Stimulated activated CD8-positive, alpha-beta memory T cell treated with anti-CD3 and anti-CD28 coated beads, Interleukin-2, amount 100 ng/mL, for 1 hour (primary cell): ENCODE data around the gene CDH12.
"Not testable (repeated sequence)": the region's sequence is repeated elsewhere in the genome, so short reads cannot be mapped to it uniquely, and the experiment has no call there.

Experiments
- DNase-seq, 2 donors: peaks; one replicate each; pipeline ENCODE4 v3.0.0-alpha.2; 2020; ENCODE audit warnings: low read depth in 2 of 2

CDH12 gene

DNA sequence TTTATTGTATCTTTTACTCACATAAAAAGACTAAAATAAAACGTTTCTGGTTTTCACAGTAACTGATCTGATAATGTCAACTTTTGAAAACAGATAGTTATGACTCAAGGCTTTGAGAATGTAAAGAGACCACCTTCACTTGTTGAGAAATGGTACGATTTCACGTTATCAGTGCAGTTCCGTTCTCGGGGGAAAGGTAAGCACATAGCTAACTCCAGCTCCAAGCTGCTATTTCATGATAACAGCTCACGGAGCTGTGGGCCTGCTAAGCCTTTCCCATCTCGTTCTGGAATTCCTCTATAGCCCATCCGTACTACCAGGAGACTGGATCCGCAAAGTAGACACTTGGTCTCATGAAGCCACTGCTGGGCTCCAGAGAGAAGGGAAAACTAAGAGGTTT is 701.3 kb downstream of the CDH12 start:
- DNase-seq: not testable (repeated sequence)

DNA sequence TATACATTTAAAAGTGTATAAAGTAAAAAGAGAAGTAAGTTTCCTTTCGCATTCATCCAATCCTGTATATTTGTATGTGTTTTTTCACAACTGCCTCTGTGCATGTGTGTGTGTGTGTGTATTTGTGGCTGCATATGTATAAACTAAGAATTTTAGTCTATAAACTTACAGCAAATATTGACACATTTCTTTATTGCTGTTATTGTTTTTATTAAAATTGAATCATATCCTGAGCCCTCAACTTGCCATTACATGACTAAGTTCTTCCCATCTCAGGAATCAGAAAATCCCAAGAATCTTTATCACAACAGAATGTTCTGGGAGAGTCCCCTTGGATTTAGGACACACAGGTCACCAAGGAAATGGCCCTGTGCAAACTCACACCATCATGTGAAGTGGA is 712.7 kb downstream of the CDH12 start:
- DNase-seq: not testable (repeated sequence)

DNA sequence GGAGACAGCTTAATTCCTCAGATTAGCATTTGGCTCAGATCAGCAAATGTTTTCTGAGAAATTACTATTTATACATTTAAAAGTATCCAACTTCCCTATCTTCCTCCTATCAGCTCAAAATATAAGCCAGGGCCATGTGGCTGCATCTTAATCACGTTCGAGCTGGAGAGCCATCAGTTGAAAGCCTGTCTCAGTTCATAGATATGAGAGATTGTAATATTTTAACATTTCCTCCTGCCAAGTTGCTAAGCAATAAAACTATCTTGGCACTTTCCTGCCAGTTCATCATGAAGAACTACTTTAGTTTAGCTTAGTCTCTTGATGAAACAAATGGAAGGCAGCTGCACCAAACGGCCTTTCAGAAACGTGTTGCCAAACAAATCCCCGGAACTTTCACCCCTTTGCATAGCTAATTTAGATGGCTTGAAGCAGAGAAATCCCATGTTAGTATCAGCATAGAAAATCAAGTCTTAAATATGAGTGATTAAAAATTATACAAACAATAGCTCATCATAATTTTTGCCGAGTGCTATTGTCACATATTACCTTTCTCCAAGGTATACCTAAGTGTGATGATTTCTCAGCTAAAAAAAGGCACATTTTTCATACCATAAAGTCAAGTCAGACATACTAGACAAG is 713.4 kb downstream of the CDH12 start:
- not testable (repeated sequence) for DNase-seq

DNA sequence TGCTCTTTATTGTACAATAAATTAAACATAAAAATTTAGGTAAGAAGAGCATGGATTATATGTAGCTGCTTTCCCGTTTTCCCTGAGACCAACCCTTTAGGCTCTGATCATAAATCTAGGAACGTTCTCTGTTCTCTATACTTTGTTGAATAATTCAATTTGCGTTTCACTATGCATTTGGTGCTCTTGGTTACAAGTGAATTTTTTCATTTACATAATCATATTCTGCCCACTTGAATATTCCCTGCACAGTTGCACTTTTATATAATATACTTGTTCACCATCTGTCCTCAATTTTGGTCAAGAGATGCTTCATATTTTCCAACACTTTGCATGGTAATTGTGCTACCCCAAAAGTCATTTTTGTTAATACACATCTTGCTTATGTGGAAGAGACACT is 741.8 kb downstream of the CDH12 start:
- no peak for DNase-seq

DNA sequence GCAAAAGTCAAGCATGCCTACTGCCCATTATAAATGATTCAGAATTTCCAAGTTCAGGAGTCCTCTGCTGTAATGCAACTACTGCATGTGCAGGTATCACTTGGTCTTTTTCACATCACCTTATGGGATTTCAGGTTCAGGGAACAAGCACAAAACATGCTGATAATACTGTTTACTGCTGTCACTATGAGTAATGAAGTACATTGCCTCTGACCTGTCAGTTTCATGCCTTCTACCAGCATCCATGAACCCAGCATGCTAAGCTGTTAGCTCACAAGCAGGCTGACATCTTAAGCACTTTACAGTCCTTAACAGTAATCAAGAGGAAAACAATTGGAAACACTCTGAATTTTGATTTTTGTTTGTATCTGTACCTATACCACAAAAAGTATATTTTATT is 743.8 kb downstream of the CDH12 start:
- no peak for DNase-seq

DNA sequence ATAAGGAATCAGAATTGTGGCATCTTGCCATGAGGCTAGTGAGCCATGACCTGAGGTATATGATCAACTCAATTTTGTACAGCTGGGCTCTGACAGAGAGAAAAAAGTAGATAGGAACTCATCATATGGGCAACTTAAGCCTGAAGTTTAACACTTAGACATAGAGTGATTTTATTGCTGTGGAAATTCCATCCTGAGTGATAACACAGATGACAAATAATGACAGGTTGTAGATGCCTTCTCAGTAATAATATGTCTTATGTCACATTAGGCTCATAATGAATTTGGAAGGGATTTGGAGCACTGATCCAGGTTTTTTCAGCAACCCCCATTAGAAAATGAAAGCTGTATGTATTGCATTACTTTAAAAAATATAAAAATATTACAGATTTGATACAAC is 744.6 kb downstream of the CDH12 start:
- DNase-seq: no peak

DNA sequence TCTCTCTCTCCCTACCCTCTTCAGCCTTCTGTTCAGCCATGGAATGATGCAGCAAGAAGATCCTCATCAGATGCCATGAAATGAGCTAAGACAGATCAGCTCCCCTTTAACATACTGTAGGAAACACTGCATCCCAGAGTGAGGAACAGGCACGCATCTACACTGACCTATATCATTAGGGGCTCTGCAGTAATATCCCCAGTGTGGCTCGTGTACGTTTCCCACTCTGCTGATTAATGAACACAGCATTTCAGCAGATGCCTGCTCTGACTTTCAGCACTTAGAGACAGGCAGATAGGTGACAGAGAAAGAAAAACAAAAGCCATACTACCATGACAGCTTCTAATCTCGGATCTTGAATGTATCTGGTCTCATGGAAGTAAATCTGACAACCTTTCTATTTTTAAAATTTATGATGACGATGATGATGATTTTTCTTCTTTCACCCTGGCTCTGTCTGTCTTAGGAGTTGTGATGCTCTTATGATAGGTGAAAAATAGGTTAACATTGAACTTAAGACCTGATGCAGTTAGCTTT is 750.3 kb downstream of the CDH12 start:
- DNase-seq: no peak

DNA sequence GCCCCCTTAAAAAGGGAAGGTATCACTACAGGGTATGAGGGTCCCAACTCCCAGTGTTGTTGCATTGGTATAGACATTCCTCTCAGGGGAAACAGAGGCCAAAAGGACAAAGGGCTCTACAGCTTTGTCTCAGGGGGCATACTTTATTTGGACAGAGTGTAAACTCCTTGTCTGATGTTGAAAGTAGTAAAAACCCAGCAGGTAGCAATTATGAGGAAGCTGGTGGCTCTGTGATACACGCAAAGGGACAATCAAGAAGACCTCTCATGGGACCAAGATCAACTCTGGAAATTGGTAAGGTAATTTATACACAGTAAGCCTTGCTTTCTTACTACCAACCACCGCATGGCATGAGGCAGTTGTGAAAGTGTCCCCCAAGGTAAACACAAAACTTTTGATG is 764.6 kb downstream of the CDH12 start:
- no peak for DNase-seq

DNA sequence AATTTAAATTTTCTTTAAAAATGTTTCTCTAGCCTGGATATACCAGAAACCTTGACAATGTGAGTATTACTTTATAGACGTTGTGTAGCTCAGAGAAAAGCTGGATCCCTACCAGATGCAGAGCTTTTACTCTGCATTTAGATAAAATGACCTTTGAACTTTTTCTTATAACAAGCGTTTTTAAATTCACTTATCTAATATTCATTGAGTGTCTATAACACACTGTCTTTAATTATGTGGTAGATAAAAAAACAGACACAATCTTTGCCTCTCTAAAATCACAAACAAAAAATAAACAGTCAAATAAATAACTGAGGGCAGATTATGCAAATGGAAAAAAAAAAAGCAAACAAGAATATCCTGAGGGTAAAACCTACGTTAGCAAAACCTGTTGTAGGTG is 773.6 kb downstream of the CDH12 start:
- no peak for DNase-seq

DNA sequence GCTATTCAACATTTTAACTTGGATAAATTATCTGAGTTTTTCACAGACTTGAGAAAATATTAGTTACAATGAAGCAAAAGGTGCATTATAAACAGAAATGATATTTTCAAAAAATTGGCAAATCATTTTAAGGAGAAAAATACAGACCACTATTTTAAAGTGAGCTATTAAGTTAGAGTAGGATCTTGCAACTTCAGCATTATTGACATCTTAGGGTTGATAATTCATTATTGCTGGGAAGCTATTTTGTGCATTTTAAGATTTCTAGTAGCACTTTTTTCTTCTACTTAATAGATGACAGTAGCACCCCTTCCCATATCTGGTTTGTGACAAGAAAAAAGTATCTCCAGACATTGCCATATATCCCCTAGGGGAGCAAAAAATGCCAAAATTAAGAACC is 774.1 kb downstream of the CDH12 start:
- no peak for DNase-seq

DNA sequence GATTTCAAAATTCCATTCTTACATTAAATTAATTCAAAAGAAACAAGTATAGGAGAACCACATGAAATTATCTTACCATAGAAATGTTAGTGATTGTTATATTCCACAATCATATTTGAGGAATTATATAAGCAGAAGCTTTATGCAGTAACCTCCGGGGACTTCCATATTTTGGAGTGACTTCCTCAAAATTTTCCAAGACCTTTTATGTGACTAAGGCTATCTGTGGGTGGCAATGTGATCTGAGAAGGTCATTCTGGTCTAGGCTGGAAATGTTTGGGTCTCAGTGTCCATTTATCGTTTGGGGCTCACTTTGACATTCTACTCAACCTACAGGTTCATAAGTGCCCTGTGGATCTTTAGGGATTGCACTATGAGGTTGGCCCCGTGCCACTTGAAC is 776.6 kb downstream of the CDH12 start:
- DNase-seq: no peak

DNA sequence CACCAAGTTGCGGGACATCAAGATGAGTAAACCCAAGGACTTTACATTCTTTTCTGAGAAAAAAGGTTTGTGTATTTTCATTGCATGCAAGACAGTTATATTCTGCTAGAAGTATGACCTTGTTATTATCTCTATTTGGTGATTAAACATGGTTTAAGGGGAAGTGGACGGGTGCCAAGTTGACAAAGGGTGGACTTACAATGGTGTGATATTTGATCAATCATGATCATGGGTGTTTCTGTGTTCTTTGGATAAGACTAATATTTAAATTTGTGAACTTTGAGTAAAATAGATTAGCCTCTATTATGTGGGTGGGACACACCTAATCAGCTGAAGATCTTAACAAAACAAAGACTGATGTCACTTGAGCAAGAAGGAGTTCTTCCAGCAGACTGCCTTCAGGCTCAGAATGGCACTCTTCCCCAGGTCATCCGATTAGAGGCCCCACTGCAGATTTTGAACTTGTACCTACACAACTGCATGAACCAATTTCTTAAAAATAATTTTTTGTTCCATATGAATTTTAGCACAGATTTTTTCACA is 782.9 kb downstream of the CDH12 start:
- DNase-seq: no peak

DNA sequence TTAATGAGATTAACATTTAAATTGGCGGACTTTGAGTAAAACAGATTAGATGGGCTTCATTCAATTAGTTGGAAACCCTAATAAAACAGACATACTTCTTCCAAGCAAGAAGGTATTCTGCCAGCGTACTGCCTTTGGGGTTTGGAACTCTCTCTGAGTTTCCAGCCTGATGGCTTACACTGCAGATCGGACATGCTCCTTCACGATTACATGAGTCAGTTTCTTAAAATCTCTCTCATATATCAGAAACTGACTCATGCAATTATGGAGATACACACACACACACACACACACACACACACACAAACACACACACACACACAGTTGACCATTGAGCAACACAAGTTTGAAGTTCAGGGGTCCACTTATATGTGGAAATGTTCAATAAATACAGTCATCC is 789.4 kb downstream of the CDH12 start:
- no peak for DNase-seq

DNA sequence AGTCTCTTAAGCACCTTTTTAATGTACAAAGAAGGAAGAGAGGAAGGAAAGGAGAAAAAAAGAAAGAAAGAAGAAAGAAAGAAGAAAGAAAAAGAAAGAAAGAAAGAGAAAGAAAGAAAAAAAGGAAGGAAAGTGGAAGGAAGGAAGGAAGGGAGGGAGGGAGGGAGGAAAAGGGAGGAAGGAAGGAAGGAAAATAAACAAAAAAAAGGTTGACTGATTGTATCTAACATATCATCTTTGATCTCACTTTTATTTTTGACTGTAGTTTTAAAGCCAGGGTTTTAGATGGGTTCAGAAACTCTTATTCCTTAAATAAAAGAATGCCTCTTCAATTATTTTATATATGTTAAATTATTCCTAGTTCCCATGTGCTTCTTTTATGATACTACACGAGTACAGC is 794.5 kb downstream of the CDH12 start:
- no peak for DNase-seq

DNA sequence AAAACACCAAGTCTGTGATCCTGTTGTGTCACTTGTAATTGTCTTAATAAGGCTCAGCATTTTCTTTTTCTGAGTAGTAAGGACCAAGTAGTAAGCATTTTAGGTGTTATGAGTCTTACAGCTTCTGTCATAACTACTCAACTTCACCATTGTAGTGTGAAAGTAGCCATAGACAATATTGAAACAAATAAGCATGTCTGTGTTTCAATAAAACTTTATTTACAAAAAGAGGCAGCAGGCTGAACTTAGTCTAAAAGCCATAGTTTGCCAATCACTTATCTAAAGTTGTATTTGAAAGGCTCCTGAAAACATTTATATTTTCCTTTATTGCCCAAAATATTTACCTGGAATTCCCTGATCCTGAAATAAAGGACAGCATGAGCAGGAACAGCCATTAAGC is 796.1 kb downstream of the CDH12 start:
- DNase-seq: no peak

DNA sequence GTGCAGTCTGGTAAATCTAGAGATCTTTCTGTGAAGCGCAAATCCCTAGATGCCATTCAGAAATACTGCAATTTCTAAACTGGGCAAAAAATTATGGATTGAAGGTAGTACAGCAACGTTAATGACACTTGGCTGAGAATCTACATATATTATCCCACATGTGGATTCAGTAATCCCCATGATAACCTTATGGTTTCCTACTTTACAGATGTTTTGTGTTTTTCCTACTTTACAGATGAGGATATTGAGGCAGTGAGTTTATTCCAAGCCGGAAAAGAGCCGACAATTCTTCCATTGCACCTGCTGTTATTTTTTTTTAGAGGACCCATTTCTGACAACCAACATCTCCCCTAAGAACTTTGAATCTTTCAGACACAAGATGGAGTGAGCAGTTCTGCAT is 796.5 kb downstream of the CDH12 start:
- no peak for DNase-seq

DNA sequence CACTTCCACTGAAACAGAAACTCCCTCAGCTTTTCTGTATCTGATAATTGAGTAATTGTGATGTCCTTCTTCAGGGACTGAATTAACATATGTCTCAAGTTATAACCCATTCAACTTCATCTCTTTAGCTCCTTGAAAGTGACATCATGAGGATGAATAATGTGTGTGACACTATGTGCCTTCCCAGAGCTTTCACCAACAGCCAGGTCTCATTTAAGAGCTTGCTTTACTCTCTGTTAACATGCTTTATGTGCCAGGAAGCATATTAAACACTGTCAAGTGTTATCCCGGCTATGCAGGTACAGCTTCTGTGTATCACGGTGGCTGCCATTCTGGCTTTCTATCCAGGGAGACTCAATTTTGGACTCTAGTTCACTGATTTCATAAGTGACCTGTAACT is 799.9 kb downstream of the CDH12 start:
- no peak for DNase-seq

DNA sequence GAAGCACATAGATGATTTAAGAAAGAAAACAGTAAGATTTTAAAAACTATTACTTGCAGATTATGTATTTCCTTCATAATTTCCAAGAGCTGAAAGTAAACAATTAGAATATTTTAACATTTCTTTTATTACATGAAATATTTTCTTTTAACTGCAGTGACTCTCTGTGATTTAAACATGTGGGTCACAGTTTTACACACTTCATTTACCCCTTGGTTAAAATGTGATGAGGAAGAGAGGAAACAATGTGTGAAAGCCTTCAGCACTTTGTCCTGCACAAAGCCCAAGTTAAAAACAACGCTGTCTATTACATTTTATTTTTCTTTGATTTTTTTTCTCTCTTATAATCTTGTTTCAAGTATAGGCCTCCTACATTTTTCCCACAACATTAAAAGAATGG is 801.3 kb downstream of the CDH12 start:
- no peak for DNase-seq

DNA sequence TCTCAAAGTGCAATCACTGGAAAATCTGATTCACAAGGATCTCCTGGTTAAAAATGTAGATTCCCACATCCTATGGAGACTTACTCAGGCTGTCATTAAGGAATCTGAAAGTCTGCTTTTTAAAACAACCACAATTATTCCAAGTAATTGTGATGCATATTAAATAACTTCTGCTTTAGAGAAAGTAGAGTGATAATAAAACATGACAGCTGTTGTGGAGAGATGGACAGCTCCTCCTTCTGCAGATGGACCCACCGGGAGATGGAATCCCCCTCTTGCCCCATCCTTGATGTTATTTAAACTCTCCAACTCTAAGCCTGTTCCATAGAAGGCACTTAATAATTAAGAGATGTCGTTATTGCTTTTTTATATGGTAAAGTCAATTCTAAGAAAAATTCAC is 802.2 kb downstream of the CDH12 start:
- no peak for DNase-seq

DNA sequence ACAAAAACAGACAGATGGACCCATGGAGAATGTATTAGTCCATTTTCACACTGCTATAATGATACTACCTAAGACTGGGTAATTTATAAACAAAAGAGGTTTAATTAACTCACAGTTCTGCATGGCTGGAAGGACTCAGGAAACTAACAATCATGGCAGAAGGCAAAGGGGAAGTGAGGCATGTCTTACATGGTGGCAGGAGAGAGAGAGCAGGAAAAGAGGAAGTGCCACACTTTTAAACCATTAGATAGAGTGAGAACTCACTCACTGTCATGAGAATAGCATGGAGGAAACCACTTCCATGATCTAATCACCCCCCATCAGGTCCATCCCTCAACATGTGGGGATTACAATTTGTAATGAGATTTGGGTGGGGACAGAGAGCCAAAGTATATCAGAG is 808.9 kb downstream of the CDH12 start:
- DNase-seq: no peak

DNA sequence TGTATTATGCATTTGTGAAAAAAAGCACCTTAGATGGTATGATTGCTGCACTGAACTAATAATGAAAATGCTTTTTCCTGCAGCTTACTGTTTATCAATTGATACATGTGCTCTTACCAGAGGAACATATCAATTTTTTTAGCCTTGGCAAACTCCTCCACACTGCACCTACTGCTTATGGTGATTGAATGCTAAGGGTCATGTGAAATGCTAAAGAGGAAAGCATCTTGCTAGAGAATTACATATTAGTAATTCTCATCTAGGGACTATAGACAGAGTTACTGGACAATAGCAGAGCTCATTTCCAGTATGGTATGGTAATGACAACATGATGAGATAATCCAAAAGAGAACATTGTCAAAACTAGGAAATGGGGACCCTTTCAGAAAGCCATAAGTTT is 817.1 kb downstream of the CDH12 start:
- no peak for DNase-seq

DNA sequence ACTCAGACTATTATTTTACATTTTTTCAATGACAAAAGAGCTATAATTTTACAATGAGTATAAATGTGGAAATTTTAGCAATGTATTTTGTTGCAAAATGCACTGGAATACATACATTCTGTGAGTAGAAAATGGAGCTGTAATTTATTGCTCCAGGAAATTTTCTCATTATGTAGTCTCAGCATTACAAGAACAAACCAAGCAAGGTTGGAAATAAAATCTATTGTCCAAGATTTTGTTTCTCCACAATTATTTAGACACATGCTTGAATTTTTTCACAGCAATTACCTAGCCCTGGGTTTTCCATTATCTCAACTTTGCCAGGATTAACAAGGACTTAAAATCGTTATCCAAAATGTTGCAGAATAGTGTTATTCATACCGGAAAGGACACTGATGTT is 820.1 kb downstream of the CDH12 start:
- DNase-seq: no peak

DNA sequence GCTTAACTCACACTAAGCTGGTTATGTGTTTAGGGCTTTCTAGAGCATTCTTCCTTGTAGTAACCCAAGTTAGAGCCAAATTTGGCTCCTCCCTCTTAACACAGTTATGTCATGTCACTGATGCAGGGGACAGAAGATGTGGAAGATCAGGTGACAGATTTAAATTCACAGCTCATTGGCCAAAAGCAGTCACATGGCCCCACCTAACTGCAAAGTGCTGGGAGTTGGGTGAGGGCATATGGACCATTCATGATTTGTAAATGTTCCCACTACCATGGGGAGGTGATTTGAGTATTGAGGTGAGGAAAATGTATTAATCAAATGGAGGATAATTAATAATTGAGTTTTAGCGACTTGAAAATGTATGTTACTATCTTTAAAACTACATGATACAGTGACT is 829.4 kb downstream of the CDH12 start:
- DNase-seq: no peak

DNA sequence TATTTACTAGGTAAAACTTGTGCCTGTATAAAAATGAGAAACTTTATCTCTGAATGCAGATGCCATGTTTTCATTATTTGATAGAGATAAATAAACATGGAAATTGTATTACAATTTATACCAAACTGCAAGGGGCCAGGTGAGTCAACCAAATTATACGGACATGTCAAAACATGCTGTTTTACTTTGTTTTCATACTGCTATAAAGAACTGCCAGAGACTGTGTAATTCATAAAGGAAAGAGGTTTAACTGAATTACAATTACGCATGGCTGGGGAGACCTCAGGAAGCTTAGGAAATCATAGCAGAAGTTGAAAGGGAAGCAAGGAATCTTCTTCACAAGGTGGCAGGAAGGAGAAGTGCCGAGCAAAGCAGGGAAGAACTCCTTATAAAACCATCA is 840.3 kb downstream of the CDH12 start:
- not testable (repeated sequence) for DNase-seq
